ENCODE measurements around the gene FASTK. TPM values are rescaled to one million over a fixed set of nuclear protein-coding genes. Genes with fewer than 3 reads are reported as not detected.
A peak's percentile ranks its signal among the peaks of the same experiment; 100 is the strongest.

Gene FASTK
- total RNA-seq, 1 donor from 2014 or later: 79.4 TPM

DNA sequence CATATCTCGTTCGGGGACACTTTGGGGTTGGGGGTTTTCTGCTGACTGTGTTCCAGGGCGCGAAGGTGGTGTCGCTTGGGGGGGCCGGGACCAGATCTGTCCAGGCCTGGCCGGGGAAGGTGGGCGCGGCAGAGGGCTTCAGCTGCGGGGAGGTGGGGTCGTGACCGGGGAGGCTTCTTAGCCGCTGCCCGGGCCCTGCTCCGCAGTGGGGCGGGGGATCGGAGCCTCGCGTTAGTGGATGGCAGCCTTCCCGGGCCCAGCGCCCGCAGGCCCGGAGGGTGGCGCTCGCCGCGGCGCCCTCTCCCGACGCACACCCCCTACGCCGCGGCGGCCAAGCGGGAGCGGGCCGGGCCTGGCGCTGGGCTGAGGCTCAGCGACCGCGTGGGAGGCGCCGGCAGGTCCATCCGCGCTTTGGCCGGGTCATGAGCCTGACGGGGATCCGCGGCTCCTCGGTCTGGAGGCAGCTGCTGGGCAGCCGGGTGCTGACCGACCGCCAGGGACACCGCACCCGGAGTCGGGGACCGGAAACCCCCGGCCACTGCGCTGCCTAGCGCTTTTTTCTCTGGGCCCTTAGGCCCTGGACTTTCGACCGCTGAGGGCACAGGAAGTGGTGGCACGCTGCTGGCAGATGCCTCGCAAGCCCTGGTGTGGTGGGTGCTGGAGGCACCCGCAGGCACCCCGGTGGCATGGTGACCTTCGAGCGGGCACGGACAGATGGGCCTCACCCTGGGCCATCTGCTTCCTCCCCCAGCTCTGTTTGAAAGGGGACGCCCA, 6.8 kb upstream of the FASTK start:
- peak; percentile 87 for DNase-seq
- intact Hi-C loops (cut with micrococcal nuclease): no loop called here

GRCh38 chr7:151086802-151087244, 6.2 kb upstream of the FASTK start:
- intact Hi-C loops (cut with micrococcal nuclease): no loop called here
- DNase-seq: no peak
- no peak for ATAC-seq

More for the DNA sequence above, 6.8 kb upstream of the FASTK start:
- peak; percentile 67 for ATAC-seq

DNA sequence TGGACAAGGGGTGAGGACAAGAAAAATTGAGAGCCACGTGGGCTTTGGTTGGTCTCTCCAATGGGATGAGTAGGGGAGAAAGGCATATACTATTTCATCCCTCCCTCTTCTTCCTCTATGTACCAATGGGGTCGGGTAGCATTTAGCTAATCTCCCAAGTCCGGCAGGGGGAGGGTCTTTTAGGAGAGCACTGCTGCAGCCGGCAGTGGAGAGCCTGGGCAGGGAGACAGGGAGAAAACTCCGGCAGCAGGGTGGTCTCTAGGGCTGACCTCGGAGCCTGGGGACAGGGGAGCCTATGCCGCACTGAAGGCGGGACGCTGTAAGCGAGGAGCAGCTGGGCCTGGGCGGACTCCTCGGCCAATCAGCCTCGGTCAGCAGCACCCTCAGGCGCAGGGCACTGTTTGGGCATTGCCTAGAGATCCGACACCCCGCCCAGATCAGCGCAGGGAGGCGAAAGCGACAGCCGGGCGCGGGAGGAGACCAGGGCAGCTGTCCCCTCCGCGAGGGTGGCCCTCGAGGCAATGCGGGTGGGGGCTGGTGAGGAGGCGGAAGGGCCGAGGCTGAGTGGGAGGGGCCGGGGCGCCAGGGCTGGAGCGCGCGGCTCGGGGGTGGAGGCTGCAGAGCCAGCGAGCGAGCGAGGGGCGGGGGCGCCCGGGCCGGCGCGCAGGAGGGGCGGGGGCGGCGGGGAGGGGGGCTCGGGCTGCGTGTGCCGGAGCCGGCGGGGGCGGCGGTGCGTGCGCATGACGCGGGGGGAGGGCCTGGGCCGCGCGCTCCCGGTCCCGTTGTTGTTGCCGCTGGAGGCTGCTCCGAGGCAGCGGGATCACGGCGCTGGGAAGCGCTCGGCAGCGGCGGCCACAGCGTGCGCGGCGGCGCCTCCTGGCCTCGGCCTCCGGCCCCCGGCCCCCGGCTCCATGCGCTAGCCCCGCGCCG, 5.3 kb upstream of the FASTK start, which contains the start of gene AGAP3:
Gene AGAP3, plus strand, starts transcription at position 785 of the 930 bp plus-strand sequence. CDS start 267 bp downstream, outside the sequence.
- intact Hi-C loops (cut with micrococcal nuclease): no loop called here
- peak; percentile 93 for DNase-seq
- ATAC-seq: peak; percentile 66

- DNase-seq: no peak
- ATAC-seq: no peak
- intact Hi-C loops (cut with micrococcal nuclease): no loop called here
Measured at GRCh38 chr7:151085329-151085690, 4.7 kb upstream of the FASTK start.

- DNase-seq (no peak), ATAC-seq (no peak)
- intact Hi-C loops (cut with micrococcal nuclease): no loop called here
Measured at GRCh38 chr7:151083824-151084160, 3.2 kb upstream of the FASTK start.

- intact Hi-C loops (cut with micrococcal nuclease): no loop called here
- DNase-seq: peak; percentile 90
- peak; percentile 31 for ATAC-seq
Measured at GRCh38 chr7:151083071-151083823, 2.6 kb upstream of the FASTK start, which contains the start of gene TMUB1. TMUB1 (minus strand) TSS chr7:151083493; CDS start chr7:151082563, 930 bp downstream.

DNA sequence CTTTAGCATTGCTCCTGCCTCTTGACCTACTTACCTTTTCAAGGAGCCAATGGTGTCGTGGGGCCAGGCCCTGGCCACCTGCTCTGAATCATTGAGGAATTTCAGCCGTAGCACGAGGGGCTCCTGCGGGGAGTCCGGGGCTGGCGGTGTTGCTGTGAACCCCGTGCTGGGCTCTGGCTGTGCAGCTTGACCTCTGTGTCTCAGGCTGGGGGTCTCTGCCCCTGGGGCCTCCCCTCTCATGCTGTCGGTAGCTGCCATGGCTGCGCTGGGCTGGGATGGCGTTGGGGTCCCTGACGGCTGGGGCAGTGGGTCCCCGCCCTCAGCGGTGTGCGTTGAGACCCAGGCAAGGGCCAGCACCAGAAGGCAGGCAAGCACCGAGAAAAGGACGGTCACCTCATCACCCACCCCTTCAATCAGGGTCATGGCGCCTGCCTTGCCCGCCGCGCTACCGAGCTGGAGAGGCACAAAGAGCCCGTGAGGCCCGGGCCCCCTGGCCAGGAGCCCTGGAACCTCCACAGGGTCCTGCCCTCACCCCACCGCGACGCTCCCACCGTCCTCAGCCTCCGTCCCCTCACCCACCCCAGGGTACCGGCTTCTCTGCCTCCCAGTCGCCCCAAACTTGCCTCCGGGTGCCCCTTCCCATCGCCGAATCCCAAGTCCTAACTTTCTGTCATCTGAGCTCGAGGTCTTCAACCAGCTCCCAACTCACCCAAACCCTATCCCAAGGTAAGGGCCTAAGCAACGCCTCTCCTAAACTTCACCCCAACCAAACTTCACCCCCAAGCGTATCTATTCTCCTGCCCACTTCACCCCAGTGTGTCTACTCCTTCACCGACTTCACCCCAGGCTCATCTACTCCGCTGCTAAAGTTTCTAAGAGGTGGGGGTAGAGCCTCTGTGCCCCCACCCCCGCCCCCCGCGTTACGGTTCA, 1.8 kb upstream of the FASTK start:
- no peak for DNase-seq
- intact Hi-C loops (cut with micrococcal nuclease): no loop called here

DNA sequence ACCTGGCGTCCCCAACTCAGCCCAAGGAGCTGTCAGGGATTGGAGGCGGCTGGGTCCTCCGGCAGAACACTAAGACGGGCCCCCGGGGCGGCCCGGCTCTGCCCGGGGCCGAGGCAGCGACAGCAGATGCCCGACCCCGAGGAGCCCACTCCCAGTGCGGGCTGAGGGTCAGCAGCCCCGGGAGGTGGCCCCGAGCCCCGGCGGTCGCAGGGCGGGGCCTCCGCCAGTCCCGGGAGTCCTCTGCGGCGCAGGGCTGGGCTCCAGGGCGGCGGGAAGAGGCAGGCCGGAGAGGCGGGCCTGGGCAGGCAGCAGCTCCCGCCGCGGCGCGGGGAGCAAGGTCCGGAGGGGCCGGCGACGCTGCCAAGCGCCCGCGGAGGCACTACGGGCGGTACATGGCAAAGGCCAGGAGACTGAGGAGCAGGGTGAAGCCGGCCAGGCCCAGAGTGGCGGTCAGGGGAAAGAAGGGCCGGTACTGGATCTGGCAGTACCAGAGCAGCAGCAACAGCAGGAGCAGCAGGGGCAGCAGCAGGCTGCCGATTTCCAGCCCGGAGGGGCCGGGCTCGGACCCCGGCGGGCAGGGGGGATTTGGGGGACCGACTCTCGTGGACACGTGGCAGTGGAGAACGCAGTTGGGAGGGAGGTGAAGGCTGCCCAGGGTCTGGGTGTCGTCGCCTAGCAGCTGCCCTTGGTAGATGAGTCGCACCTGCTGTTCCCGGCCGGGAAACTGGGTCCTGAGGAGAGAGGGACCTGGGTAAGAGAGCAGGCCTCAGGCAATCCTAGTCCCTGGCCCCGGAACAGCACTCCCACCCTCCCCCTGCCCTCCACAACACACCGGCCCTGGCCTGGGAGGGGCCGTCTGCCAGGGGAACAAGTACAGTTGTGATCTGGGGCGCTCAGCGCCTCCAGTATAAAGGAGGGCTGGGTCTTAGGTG, 827 bp upstream of the FASTK start:
- intact Hi-C loops (cut with micrococcal nuclease): no loop called here
- peak; percentile 10 for ATAC-seq
- peak; percentile 66 for DNase-seq

More for the DNA sequence above, 1.8 kb upstream of the FASTK start:
- no peak for ATAC-seq

DNA sequence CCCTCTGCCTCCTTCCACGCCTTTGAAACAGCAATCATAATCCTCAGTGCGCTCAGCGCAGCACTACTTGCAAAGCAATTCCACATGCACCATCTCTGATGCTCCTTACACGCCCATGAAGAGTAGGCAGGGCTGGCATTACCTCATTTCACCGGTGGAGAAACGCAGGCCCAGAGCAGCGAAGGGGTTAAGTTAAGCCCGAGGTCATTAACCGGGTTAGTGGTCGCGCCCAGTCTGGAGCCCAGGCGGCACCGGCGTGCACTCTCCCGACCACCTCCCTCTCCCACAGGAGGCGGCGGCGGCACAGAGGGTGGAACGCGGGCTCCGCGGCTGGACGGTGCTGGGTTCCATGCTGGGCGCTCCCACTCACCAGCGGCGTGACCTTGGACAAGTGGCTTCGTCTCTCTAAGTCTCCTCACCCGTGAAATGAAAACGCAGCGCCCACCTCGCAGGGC, 515 bp downstream of the FASTK start:
- DNase-seq (peak; percentile 52), ATAC-seq (peak; percentile 6)
- intact Hi-C loops (cut with micrococcal nuclease): no loop called here

GRCh38 chr7:151079199-151079910, 1.3 kb downstream of the FASTK start:
- intact Hi-C loops (cut with micrococcal nuclease): no loop called here
- ATAC-seq (no peak), DNase-seq (no peak)

GRCh38 chr7:151078233-151079040, 2.2 kb downstream of the FASTK start:
- intact Hi-C loops (cut with micrococcal nuclease): no loop called here

DNA sequence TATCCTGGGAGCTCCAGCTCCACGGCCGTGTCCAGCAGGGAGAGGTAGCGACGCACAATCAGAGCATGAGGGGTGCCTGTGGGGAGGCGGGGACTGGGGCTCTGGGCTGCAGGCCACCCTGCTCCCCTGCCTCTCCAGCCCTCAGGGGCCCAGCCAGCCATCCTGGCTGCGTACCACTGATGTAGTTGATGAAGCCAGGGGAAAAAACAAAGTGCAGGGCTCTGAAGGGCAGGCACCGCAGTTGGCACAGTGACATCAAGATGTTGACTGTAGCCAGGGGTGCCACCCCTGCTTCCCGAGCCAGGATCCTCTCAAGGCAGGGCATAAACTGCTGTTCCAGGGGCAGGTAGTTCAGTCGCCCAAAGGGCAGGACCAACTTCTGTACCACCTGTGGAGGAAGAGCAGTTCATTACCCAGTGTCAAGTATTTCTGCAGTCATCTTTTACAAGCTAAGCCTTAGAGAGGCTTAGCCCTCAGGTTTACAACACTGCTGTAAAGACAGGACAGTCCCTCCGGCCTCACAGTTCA, 2.8 kb downstream of the FASTK start:
- DNase-seq (no peak), ATAC-seq (no peak)
- intact Hi-C loops (cut with micrococcal nuclease): no loop called here

More at GRCh38 chr7:151078233-151079040, 2.2 kb downstream of the FASTK start:
- ATAC-seq: no peak
- no peak for DNase-seq

DNA sequence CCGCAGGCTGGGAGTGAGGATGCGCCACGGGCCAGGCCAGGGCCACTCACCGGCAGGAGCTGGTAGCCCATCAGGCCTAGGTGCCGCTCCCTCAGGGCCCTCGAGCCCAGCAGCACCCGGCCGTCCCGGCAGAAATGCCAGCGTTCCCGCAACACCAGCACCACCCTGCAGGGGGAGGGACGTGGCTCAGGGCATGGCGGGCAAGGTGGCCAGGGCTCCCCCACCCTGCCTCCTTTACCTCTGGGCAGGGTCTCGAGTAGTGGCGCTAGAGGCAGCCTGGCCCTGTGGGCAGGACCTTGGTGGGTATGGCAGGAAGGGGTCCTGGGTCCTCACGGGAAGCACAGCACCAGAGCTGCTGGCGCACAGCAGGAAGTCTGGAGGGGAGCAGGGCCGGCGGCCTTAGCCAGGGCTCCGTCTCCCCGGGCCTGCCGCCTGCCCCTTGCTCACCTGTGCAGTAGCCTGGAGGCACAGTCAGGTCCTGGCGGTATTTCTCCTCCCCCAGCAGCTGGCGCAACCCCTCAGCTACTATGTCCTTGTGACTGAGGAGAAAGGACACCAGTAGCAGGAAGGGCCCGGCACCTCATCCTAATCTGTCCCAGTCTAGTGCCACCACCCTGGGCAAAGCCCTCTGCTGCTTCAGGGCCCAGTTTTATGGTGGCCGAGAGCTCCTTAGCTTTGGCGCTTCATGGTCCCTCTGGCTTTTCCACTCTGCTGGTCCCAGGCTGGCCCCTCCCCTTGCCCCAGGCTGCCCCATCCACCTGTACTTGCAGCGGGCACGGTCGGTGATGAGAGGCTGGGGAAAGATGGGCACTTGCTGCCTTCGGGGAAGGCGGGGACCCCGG, 3.5 kb downstream of the FASTK start:
- no peak for DNase-seq

GRCh38 chr7:151075978-151076426, 4.6 kb downstream of the FASTK start:
- intact Hi-C loops (cut with micrococcal nuclease): no loop called here
- DNase-seq (no peak), ATAC-seq (no peak)

More for the DNA sequence above, 3.5 kb downstream of the FASTK start:
- intact Hi-C loops (cut with micrococcal nuclease): no loop called here
- no peak for ATAC-seq

- DNase-seq: no peak
- ATAC-seq: no peak
- intact Hi-C loops (cut with micrococcal nuclease): no loop called here
Measured at GRCh38 chr7:151075662-151075971, 5.0 kb downstream of the FASTK start.

Data from left ventricle myocardium superior (tissue), 1 donor.